ENCODE measurements around the gene IL17C.

- TF ChIP-seq EZH2 (IDR thresholded peaks at IDR 0.05; ENCODE audit: low read depth, low read length, severe bottlenecking) (no peak), CEBPB (IDR thresholded peaks at IDR 0.05; ENCODE audit: low read depth, low read length) (no peak), POLR2AphosphoS5 (IDR thresholded peaks at IDR 0.05; ENCODE audit: low read depth, low read length) (no peak), POLR2A (IDR thresholded peaks at IDR 0.05; ENCODE audit: control extremely low read depth in 1 of 2, low read depth in 2 of 2, low read length in 2 of 2) (no peak), ZNF274 (IDR thresholded peaks at IDR 0.05; ENCODE audit: borderline replicate concordance, extremely low read depth, low read length) (no peak), CHD2 (IDR thresholded peaks at IDR 0.05; ENCODE audit: low read length) (no peak), POU5F1 (IDR thresholded peaks at IDR 0.05; ENCODE audit: low read depth, low read length) (no peak), BACH1 (IDR thresholded peaks at IDR 0.05; ENCODE audit: low read length) (no peak), NRF1 (IDR thresholded peaks at IDR 0.05; ENCODE audit: low read depth, low read length) (no peak), ATF3 (IDR thresholded peaks at IDR 0.05; ENCODE audit: insufficient read depth, low read depth, low read length) (no peak), HDAC2 (IDR thresholded peaks at IDR 0.05; ENCODE audit: borderline replicate concordance in 1 of 2, low read depth in 2 of 2, low read length in 2 of 2) (no peak), KDM1A (IDR thresholded peaks at IDR 0.05; ENCODE audit: borderline replicate concordance, low read length) (no peak)
- TF ChIP-seq, protein P1, sequence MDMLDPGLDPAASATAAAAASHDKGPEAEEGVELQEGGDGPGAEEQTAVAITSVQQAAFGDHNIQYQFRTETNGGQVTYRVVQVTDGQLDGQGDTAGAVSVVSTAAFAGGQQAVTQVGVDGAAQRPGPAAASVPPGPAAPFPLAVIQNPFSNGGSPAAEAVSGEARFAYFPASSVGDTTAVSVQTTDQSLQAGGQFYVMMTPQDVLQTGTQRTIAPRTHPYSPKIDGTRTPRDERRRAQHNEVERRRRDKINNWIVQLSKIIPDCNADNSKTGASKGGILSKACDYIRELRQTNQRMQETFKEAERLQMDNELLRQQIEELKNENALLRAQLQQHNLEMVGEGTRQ (IDR thresholded peaks at IDR 0.05; ENCODE audit: low read length), result no peak
- TF ChIP-seq, protein P2, sequence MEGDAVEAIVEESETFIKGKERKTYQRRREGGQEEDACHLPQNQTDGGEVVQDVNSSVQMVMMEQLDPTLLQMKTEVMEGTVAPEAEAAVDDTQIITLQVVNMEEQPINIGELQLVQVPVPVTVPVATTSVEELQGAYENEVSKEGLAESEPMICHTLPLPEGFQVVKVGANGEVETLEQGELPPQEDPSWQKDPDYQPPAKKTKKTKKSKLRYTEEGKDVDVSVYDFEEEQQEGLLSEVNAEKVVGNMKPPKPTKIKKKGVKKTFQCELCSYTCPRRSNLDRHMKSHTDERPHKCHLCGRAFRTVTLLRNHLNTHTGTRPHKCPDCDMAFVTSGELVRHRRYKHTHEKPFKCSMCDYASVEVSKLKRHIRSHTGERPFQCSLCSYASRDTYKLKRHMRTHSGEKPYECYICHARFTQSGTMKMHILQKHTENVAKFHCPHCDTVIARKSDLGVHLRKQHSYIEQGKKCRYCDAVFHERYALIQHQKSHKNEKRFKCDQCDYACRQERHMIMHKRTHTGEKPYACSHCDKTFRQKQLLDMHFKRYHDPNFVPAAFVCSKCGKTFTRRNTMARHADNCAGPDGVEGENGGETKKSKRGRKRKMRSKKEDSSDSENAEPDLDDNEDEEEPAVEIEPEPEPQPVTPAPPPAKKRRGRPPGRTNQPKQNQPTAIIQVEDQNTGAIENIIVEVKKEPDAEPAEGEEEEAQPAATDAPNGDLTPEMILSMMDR (IDR thresholded peaks at IDR 0.05; ENCODE audit: control extremely low read depth in 1 of 3, insufficient read depth in 1 of 3, low read depth in 1 of 3, low read length in 3 of 3), result peak in 2 of 3 experiments; percentile 18 to 19; a peak in 2 of 4 replicates
These were observed 44.9 kb upstream of the IL17C start for GRCh38 chr16:88593489-88593888.

All from H1 (cell line).